ENCODE data around the gene SLC9A4.

SLC9A4 gene

DNA sequence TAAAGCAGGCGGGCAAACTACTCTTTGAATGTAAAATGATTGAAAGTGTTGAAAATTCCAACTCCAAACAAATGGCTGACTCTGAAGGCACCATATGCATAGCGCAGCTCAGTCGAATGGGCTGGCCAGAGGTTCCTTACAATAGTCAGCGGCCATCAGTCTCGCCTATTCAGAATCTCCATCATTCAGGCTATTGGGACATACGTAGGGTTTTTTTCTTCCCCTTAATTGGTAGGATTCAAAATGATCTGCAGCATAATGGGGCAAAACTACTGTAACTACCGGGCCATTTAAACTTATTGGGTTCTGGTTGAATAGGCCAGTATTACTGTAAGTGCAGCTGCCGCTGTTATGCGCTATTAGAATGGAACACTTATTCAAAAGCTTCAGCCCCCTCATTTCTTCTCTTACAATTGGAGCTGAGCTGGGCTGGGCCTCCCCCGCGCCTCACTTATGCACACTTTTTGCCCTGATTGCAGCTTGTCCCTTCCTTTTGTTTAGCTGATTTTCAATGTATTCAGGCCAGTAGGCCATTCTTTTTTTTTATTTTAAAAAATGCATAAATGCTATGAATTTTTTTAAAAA is 40.4 kb downstream of the SLC9A4 start:
- TF ChIP-seq, protein P1, sequence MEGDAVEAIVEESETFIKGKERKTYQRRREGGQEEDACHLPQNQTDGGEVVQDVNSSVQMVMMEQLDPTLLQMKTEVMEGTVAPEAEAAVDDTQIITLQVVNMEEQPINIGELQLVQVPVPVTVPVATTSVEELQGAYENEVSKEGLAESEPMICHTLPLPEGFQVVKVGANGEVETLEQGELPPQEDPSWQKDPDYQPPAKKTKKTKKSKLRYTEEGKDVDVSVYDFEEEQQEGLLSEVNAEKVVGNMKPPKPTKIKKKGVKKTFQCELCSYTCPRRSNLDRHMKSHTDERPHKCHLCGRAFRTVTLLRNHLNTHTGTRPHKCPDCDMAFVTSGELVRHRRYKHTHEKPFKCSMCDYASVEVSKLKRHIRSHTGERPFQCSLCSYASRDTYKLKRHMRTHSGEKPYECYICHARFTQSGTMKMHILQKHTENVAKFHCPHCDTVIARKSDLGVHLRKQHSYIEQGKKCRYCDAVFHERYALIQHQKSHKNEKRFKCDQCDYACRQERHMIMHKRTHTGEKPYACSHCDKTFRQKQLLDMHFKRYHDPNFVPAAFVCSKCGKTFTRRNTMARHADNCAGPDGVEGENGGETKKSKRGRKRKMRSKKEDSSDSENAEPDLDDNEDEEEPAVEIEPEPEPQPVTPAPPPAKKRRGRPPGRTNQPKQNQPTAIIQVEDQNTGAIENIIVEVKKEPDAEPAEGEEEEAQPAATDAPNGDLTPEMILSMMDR (IDR thresholded peaks at IDR 0.05), result no peak

GRCh38 chr2:102514061-102514785 is 41.2 kb downstream of the SLC9A4 start:
- TF ChIP-seq, protein P1 (IDR thresholded peaks at IDR 0.05), result no peak

- TF ChIP-seq, protein P1 (IDR thresholded peaks at IDR 0.05), result no peak
Measured at GRCh38 chr2:102515851-102516250, 42.8 kb downstream of the SLC9A4 start.

GRCh38 chr2:102518170-102518569 is 45.1 kb downstream of the SLC9A4 start:
- TF ChIP-seq, protein P1 (IDR thresholded peaks at IDR 0.05), result no peak

DNA sequence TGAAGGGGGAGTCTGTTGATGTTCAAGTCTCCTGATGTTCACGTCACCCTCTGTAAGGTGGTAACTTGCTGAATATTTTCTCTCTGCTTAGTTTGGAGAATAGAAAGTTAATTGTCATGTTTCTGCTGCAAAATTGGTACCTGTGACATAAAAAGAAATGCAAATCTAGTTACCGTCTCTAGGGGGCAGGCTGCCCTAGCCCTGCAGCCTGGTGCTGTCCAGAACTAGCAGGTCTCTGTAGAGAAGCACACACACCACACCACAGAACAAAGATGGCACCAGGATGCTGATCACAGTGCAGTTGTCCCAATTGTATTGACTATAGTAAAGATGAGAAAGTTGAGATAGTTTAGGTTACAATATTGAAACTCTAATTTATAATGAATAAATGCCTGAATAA is 47.0 kb downstream of the SLC9A4 start:
- TF ChIP-seq, protein P1 (IDR thresholded peaks at IDR 0.05), result peak; percentile 70

GRCh38 chr2:102520801-102521200 is 47.8 kb downstream of the SLC9A4 start:
- TF ChIP-seq, protein P1 (IDR thresholded peaks at IDR 0.05), result no peak

DNA sequence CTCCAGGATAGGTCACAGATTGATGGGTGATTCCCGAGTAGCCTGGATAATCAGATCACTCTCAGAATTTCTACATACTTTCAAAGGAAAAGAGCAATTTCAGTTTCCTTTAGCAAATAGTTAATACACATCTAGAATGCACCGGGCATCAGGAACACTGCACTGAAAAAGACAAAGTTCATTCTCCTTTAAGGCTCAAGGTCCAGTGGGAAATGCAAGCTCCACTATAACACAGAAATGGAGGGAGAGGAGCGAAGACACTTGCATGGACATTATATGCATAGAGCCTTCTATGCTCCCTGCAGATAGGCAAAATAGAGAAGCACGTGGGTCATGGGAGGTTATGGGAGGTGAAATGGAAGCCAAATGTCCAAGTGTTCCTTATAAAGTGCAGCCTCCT is 49.1 kb downstream of the SLC9A4 start:
- TF ChIP-seq, protein P1 (IDR thresholded peaks at IDR 0.05), result no peak
